ENCODE measurements around the gene PIEZO1. TPM values are rescaled to one million over a fixed set of nuclear protein-coding genes. Genes with fewer than 3 reads are reported as not detected.

The PIEZO1 gene
- total and polyA plus RNA-seq, 10 of the 15 experiments (the other 5 are each of a cell fraction or from before 2014, with no cell fraction given): 1.3 to 169 (median 33.4) TPM

- Histone ChIP-seq H3K27me3 (replicated peaks in 1 of 2; ENCODE audit: control insufficient read depth in 2 of 2, insufficient read depth in 2 of 2, low read length in 1 of 2) (no peaks in the 10 kb centered on the region), H4K20me1 (ENCODE audit: control insufficient read depth, insufficient read depth) (no peaks in the 10 kb centered on the region), H3K9ac (ENCODE audit: control insufficient read depth, insufficient read depth, low read length) (no peak overlapping the region), H3K36me3 (ENCODE audit: control insufficient read depth in 2 of 2, insufficient read depth in 2 of 2, low read length in 1 of 2) (peaks cover 5 to 49% of the 10 kb centered on the region in 2 experiments; a peak in 3 of 4 replicates), H2AFZ (ENCODE audit: control insufficient read depth, low read depth, low read length) (no peak overlapping the region), H3K79me2 (ENCODE audit: control insufficient read depth, insufficient read depth, low read length) (no peaks in the 10 kb centered on the region), H3K4me2 (ENCODE audit: control insufficient read depth, insufficient read depth) (no peak overlapping the region), H3K4me3 (no peak overlapping the region), H3K4me1 (ENCODE audit: control insufficient read depth, insufficient read depth, low read length) (no peaks in the 10 kb centered on the region), H3K9me3 (replicated peaks; ENCODE audit: control insufficient read depth, insufficient read depth, low read length) (no peaks in the 10 kb centered on the region), H3K27ac (ENCODE audit: control insufficient read depth, insufficient read depth) (no peak overlapping the region)
- CTCF ChIA-PET: no interaction called here
- DNase-seq (ENCODE audit: low read depth, low spot score) (no peak), ATAC-seq (0 out of 3 replicates have a peak, but pooled peaks have one; percentile 18), FAIRE-seq (no peak)
- SMC1A ChIA-PET (ENCODE audit: uncharacterized antibody, unreplicated experiment): no interaction called here
- BruUV-seq (replicated peaks): no TSS peak
- POLR2A ChIA-PET: no interaction called here
- intact Hi-C loops (cut with micrococcal nuclease; ENCODE audit: unreplicated experiment): no loop called here
- TF ChIP-seq STAT1 (conservative IDR thresholded peaks at IDR 0.05) (no peak), ETV6 (conservative IDR thresholded peaks at IDR 0.05 in 1 of 2, IDR thresholded peaks at IDR 0.05 in 1 of 2; ENCODE audit: borderline replicate concordance in 1 of 2, low read depth in 1 of 2) (no peak), NR2F1 (conservative IDR thresholded peaks at IDR 0.05) (no peak), ZNF592 (IDR thresholded peaks at IDR 0.05) (no peak), ZNF274 (IDR thresholded peaks at IDR 0.05; ENCODE audit: insufficient read depth, insufficient read length) (no peak), POU2F2 (IDR thresholded peaks at IDR 0.05; ENCODE audit: borderline replicate concordance, low read depth, low read length) (no peak), SMAD5 (IDR thresholded peaks at IDR 0.05; ENCODE audit: low read depth) (no peak), ZZZ3 (IDR thresholded peaks at IDR 0.05; ENCODE audit: control insufficient read depth, insufficient read length, low read depth) (no peak), MAX (IDR thresholded peaks at IDR 0.05; ENCODE audit: low read depth, low read length) (no peak), BMI1 (IDR thresholded peaks at IDR 0.05; ENCODE audit: borderline replicate concordance) (no peak), IKZF1 (conservative IDR thresholded peaks at IDR 0.05) (no peak), ZNF207 (IDR thresholded peaks at IDR 0.05; ENCODE audit: borderline replicate concordance) (no peak), USF2 (IDR thresholded peaks at IDR 0.05; ENCODE audit: borderline replicate concordance, low read depth, low read length) (no peak), E4F1 (IDR thresholded peaks at IDR 0.05; ENCODE audit: borderline replicate concordance, partially characterized antibody) (no peak)
- in situ Hi-C loops (cut with MboI): no loop called here
- WGBS (ENCODE audit: insufficient coverage, insufficient replicate concordance, low lambda C conversion rate, missing lambda C conversion rate): 93% methylated on average over 11 of the region's 15 CpGs
- RAD21 ChIA-PET (ENCODE audit: unreplicated experiment): no interaction called here
These were observed 53.3 kb downstream of the PIEZO1 start for GRCh38 chr16:88731699-88732098.

Data from GM12878 (cell line).